GM19452 (cell line): ENCODE results near the gene FOCAD.

ENCODE experiments used
- ATAC-seq: cut with Tn5 transposase; IDR thresholded peaks from one replicate; pipeline ENCODE4 v1.9.1; 2021; ENCODE audit not compliant: unreplicated experiment

The FOCAD gene

DNA sequence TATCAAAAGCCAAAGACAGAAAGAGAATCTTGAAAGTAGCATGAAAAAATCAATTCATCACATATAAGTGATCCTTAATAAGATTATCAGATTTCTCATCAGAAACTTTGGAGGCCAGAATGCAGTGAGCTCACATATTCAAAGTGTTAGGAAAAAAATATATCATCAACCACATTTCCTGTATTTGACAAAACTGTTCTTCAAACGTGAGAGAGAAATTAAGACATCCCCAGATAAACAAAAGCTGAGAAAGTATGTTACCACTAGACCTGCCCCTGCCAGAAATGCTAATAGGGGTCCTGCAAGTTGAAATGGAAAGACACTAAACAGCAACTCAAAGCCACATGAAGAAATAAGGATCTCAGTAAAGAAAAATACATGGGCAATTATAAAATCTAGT is 317.5 kb downstream of the FOCAD start:
- ATAC-seq = no peak

DNA sequence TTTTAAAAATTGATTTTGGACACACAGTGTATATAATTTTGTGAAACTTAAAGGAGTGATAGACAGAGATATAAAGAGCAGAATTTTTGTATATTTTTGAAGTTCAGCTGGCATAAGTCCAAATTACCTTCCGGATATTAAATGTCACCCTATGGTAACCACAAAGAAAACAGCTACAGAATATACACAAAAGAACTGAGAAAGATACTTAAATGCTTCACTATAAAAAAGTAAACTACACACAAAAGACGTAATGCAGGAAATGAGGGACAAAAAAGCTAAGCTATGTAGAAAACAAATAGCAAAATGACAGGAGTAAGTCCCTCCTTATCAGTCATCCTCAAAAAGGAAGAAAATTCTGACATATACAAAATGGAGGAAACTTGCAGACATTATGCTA is 318.0 kb downstream of the FOCAD start:
- no peak for ATAC-seq

- no peak for ATAC-seq
These were observed 331.2 kb downstream of the FOCAD start for GRCh38 chr9:21015129-21015815.

GRCh38 chr9:21015995-21016394 is 331.9 kb downstream of the FOCAD start:
- no peak for ATAC-seq

DNA sequence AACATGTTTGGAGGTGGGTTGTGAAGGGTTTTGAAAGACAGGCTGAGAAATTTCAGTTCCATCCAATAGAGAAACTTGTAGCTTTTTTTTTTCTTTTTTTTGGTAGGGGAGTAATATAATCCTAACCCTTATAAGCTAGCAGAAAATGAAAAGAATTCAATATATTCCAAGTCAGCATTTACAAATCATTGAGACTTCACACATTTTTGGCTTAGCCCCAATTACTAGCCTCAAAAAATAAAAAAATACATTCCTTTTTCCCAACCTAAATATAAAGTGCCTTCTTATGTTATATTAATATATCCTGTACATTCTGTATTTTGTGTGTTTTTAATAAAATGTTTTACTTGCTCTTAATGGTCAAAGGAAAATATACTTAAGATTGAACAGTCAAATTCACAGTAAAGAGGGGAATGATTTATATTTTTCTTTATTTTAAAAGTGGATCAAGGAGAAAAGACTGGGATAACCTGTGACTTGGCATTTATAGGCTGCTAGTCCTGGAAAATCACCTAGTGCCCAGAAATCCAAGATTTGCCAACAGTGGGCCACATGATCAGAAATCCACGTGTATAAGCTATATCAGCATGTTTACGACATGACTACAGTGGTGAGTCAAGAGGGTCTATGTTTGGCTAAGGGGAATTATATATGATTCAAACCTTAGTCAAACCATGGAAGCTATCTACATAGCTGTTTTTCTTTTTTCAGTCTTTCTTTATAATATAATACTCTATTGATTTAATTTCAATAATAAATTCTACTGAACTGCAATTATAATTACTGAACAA is 332.8 kb downstream of the FOCAD start:
- no peak for ATAC-seq

DNA sequence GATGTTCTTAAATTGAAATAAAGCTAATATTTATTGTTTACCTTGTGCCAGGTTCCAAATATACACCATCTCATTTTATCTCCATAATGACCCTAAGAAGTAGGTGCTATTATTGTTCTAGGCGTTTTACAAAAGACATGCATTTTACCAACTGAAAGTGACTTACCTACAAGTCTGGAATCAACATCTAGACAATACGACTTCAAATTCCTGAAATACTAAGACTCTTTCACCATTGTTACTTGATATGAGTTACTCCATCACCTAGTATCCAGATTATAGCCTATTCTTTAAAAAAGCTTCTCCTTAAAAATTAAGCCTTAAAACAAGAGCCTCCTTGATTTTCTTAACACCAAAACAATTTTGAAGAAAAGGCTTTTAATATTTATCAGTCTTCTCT is 334.1 kb downstream of the FOCAD start:
- no peak for ATAC-seq

GRCh38 chr9:21023861-21024260 is 339.8 kb downstream of the FOCAD start:
- ATAC-seq = no peak

GRCh38 chr9:21027295-21027694 is 343.2 kb downstream of the FOCAD start:
- ATAC-seq = no peak

DNA sequence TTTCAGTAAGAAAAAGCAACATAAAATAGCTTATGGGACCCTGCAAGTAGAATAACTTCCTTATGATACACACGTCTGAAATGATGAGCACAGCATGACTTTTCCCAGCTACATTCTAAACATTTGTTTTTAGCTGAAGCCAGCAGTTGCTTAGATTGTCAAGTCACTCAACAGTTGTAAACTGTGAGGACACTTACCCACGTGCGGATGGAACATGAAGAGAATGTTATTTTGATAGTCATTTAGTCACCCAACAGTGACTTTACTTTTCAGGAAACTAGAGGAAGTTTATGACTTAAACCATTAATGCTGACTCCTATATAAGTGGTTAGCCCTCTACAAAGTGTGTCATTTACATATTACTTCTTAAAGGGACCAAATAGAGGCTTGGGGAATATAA is 344.4 kb downstream of the FOCAD start:
- no peak for ATAC-seq

DNA sequence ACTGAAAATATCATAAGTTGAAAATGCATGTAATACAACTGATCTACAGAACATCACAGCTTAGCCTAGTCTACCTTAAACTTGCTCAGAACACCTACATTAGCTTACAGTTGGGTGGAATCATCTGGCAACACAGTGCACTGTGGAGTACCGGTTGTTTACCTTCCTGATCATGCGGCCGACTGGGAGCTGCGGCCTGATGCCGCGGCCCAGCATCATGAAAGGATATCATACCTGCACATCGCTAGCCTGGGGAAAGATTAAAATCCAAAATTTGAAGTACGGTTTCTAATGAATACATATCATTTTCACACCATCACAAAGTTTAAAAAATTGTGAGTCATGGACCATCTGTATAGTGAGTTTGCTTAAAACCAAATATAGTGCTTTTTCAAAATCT is 345.6 kb downstream of the FOCAD start:
- ATAC-seq = no peak

GRCh38 chr9:21030389-21031035 is 346.5 kb downstream of the FOCAD start:
- ATAC-seq = peak; percentile 76

GRCh38 chr9:21031091-21031807 is 347.2 kb downstream of the FOCAD start, which contains the start of gene HACD4:
Gene HACD4 (minus strand): TSS chr9:21031640. CDS start chr9:21031590, 50 bp downstream.
- peak; percentile 71 for ATAC-seq

GRCh38 chr9:21031808-21032183 is 347.7 kb downstream of the FOCAD start:
- ATAC-seq = no peak

DNA sequence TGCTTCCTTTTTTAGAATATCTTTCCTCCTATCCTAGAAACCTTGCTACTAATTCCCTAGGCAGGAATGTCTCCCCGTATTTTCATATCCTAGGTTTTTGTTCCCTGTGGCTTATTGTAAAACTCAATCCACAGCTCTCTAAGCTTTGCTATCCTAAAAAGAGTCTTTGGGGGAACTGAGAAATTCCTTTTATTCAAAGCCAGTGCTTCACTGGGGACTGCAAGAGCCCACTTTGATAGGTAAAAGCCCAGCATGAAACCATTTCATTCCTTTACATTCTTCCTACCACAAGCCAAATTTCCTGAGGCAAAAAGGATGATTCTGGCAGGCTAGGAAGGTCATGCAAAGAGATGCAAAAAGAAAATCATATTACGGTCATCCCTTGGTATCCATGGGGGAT is 353.2 kb downstream of the FOCAD start:
- no peak for ATAC-seq

DNA sequence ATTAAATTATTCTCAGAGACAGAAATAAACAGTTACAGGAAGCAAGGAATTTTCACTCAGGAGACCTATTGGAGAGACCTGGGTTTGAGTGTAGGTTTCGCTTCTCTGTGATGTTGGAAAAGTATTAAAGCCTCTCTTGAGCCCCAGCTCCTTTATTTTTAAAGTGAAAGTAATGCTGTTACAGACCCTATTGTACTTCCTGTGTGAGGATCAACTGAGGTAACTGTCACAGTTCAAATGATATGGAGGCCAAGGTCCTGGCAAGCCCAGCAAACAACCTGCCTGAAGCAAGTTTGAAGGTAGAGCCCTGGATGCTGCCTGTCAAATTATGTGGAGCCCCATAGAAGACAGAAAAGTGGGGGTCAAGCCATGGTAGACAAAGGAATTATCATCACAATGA is 355.2 kb downstream of the FOCAD start:
- no peak for ATAC-seq

DNA sequence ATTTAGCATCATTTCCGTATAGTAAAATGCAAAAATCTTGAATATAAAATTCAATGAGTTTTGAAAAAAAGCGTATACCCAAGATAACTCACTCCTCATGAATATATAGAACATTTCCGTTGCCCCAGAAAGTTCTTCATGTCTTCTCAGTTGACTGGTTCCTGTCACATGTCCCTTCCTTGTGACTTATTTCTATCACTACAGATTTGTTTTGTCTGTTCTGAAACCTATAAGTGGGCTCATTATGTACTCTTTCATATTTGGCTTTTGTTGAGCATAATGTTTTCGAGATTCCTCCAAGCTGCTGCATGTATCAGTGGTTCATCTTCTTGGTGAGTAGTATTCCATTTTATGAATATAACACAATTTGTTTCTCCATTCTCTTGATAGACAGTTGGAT is 358.4 kb downstream of the FOCAD start:
- no peak for ATAC-seq

- ATAC-seq = no peak
These were observed 359.8 kb downstream of the FOCAD start for GRCh38 chr9:21043841-21044240.
